Tibial nerve (tissue), 4 donors: Measurements from ENCODE around the gene IFNB1.

Experiments used
- CTCF ChIP-seq, 5 experiments: fragments of 200-600 bp in 3 of 5; fragments of 450-650 bp in 2 of 5; sonication (generic) in 3 of 5; IDR thresholded peaks; one replicate each; pipeline ENCODE4 v1.5.1; 2016 to 2019; ENCODE audit warnings: antibody characterized with exemption in 5 of 5, mild to moderate bottlenecking in 3 of 5, moderate library complexity in 2 of 5
- EP300 ChIP-seq, 2 donors: sonication (generic); formaldehyde crosslinking; IDR thresholded peaks; one replicate each; pipeline ENCODE4 v1.6.1; 2017; ENCODE audit warnings: antibody characterized with exemption in 2 of 2, mild to moderate bottlenecking in 1 of 2
- POLR2A ChIP-seq, 2 donors: fragments of 450-650 bp; IDR thresholded peaks; one replicate each; pipeline ENCODE4 v1.6.1; 2017; ENCODE audit warnings: antibody characterized with exemption in 2 of 2, mild to moderate bottlenecking in 2 of 2, moderate library complexity in 2 of 2

GRCh38 chr9:21080793-21081192 lies 3.1 kb upstream of the IFNB1 start:
- TF ChIP-seq POLR2A (IDR thresholded peaks at IDR 0.05): no peak
- TF ChIP-seq CTCF (IDR thresholded peaks at IDR 0.05): no peak
- TF ChIP-seq EP300 (IDR thresholded peaks at IDR 0.05): no peak
